ENCODE data around the gene AURKB.

- TF ChIP-seq EZH2 (IDR thresholded peaks at IDR 0.05; ENCODE audit: insufficient read depth, low read length) (no peak), CTCF (IDR thresholded peaks at IDR 0.05; ENCODE audit: insufficient read depth, low read depth, low read length) (no peak)
Measured at GRCh38 chr17:8222380-8222629, 11.9 kb upstream of the AURKB start.
